ENCODE data around the gene ZG16. TPM values are rescaled to one million over a fixed set of nuclear protein-coding genes. Genes with fewer than 3 reads are reported as not detected.

ZG16 gene
- total and polyA plus RNA-seq, 9 of the 15 experiments (the other 6 are each of a cell fraction or from before 2014, with no cell fraction given) = 0.04 TPM; not detected in 8

- no peak for TF ChIP-seq TSHZ1 (CRISPR knock-in tag; IDR thresholded peaks at IDR 0.05)
- TF ChIP-seq TFAP4 (CRISPR knock-in tag; IDR thresholded peaks at IDR 0.05; ENCODE audit: borderline replicate concordance) = peak; percentile 88; the same call in 1 of the 2 replicates
- peak; percentile 86 for TF ChIP-seq HMGN3 (IDR thresholded peaks at IDR 0.05; ENCODE audit: borderline replicate concordance, extremely low read depth, insufficient read length, low read depth, low read length)
- peak; percentile 59 for TF ChIP-seq SMARCC2 (IDR thresholded peaks at IDR 0.05; ENCODE audit: low read depth)
- TF ChIP-seq CBX1 (IDR thresholded peaks at IDR 0.05; ENCODE audit: low read depth) = 0 out of 2 replicates have a peak, but pooled peaks have one; percentile 70
- TF ChIP-seq ZBED1 (IDR thresholded peaks at IDR 0.05) = no peak
- peak; percentile 94 for TF ChIP-seq PHF8 (IDR thresholded peaks at IDR 0.05; ENCODE audit: borderline replicate concordance, low read length)
- TF ChIP-seq ZBTB33 (CRISPR knock-in tag; IDR thresholded peaks at IDR 0.05) = peak; percentile 86
- TF ChIP-seq LCOR (CRISPR knock-in tag; IDR thresholded peaks at IDR 0.05) = peak; percentile 86
- TF ChIP-seq PHB2 (IDR thresholded peaks at IDR 0.05; ENCODE audit: low read depth) = 0 out of 2 replicates have a peak, but pooled peaks have one; percentile 37
- TF ChIP-seq CTCF (IDR thresholded peaks at IDR 0.05 in 2 of 3, conservative IDR thresholded peaks at IDR 0.05 in 1 of 3; ENCODE audit: insufficient read depth in 2 of 3, low read depth in 1 of 3, low read length in 3 of 3) = peak; percentile 84 to 92 (median 88)
- TF ChIP-seq ZNF217 (CRISPR knock-in tag; IDR thresholded peaks at IDR 0.05) = no peak
- TF ChIP-seq TCF3 (CRISPR knock-in tag; IDR thresholded peaks at IDR 0.05) = peak; percentile 4; the same call in 1 of the 2 replicates
- TF ChIP-seq RBM17 (IDR thresholded peaks at IDR 0.05; ENCODE audit: borderline replicate concordance, low read depth, low read length) = no peak
- TF ChIP-seq DEAF1 (CRISPR knock-in tag; IDR thresholded peaks at IDR 0.05) = peak; percentile 41
- peak; percentile 98 for TF ChIP-seq GABPA (tag; conservative IDR thresholded peaks at IDR 0.05; ENCODE audit: low read depth)
- TF ChIP-seq CC2D1A (IDR thresholded peaks at IDR 0.05) = peak; percentile 68
Observed at GRCh38 chr16:29790183-29790948, 12.3 kb downstream of the ZG16 start, which contains the start of gene KIF22 (continued).
